ENCODE data around the gene PRKAB1. TPM values are rescaled to one million over a fixed set of nuclear protein-coding genes. Genes with fewer than 3 reads are reported as not detected.
"Not testable (repeated sequence)": the region's sequence is repeated elsewhere in the genome, so short reads cannot be mapped to it uniquely, and the experiment has no call there.

Gene PRKAB1
- total RNA-seq, 1 experiment from 2014 or later, result 37.3 TPM

GRCh38 chr12:119652665-119653064 lies 15.3 kb upstream of the PRKAB1 start:
- Histone ChIP-seq H3K36me3 (ENCODE audit: control insufficient read depth, insufficient read depth, low read length) (no peaks in the 10 kb centered on the region), H3K4me1 (no peaks in the 10 kb centered on the region), H3K9me3 (no peaks in the 10 kb centered on the region; the same call in 1 of the 2 replicates), H3K4me3 (ENCODE audit: low read depth, low read length) (no peak overlapping the region), H3K27me3 (replicated peaks; ENCODE audit: control insufficient read depth, insufficient read depth, low read length) (no peaks in the 10 kb centered on the region)
- DNase-seq, result no peak
- Mint-ChIP-seq H3K27ac (ENCODE audit: unreplicated experiment) (no peak overlapping the region), H3K9me3 (ENCODE audit: unreplicated experiment) (peaks cover 15% of the 10 kb centered on the region), H3K36me3 (ENCODE audit: insufficient read depth, unreplicated experiment) (no peaks in the 10 kb centered on the region), H3K27me3 (ENCODE audit: insufficient read depth, unreplicated experiment) (no peaks in the 10 kb centered on the region), H3K4me1 (ENCODE audit: low read depth, unreplicated experiment) (no peaks in the 10 kb centered on the region), H3K4me3 (ENCODE audit: unreplicated experiment) (no peak overlapping the region)
- CTCF ChIA-PET, result no interaction called here
- POLR2A ChIA-PET, result no interaction called here
- intact Hi-C loops (cut with micrococcal nuclease; ENCODE audit: unreplicated experiment), result no loop called here
- no TSS peak for BruUV-seq (replicated peaks)
- no peak for TF ChIP-seq CTCF (IDR thresholded peaks at IDR 0.05; ENCODE audit: insufficient read depth in 1 of 2, low read depth in 1 of 2, low read length in 1 of 2, severe bottlenecking in 1 of 2, unreplicated experiment in 1 of 2)

GRCh38 chr12:119657001-119657400 lies 10.9 kb upstream of the PRKAB1 start:
- H3K4me3 ChIP-seq (ENCODE audit: low read depth, low read length); H3K36me3 Mint-ChIP-seq (ENCODE audit: insufficient read depth, unreplicated experiment); CTCF ChIA-PET; H3K27me3 Mint-ChIP-seq (ENCODE audit: insufficient read depth, unreplicated experiment); DNase-seq; H3K36me3 ChIP-seq (ENCODE audit: control insufficient read depth, insufficient read depth, low read length); H3K4me3 Mint-ChIP-seq (ENCODE audit: unreplicated experiment); H3K27ac Mint-ChIP-seq (ENCODE audit: unreplicated experiment); H3K4me1 ChIP-seq; BruUV-seq (replicated peaks); POLR2A ChIA-PET; H3K27me3 ChIP-seq (replicated peaks; ENCODE audit: control insufficient read depth, insufficient read depth, low read length); H3K4me1 Mint-ChIP-seq (ENCODE audit: low read depth, unreplicated experiment); H3K9me3 ChIP-seq: not testable (repeated sequence)
- H3K9me3 Mint-ChIP-seq (ENCODE audit: unreplicated experiment), result peaks cover 15% of the 10 kb centered on the region
- intact Hi-C loops (cut with micrococcal nuclease; ENCODE audit: unreplicated experiment), result loop anchor here (5.0 kb wide), 1 partner anchor 245 kb away; no protein-coding TSS in a partner anchor

GRCh38 chr12:119658166-119658565 lies 9.8 kb upstream of the PRKAB1 start:
- H3K4me3 Mint-ChIP-seq (ENCODE audit: unreplicated experiment); BruUV-seq (replicated peaks); H3K4me1 Mint-ChIP-seq (ENCODE audit: low read depth, unreplicated experiment); H3K36me3 ChIP-seq (ENCODE audit: control insufficient read depth, insufficient read depth, low read length); POLR2A ChIA-PET; H3K27me3 ChIP-seq (replicated peaks; ENCODE audit: control insufficient read depth, insufficient read depth, low read length); H3K4me3 ChIP-seq (ENCODE audit: low read depth, low read length); H3K27ac Mint-ChIP-seq (ENCODE audit: unreplicated experiment); H3K9me3 ChIP-seq; H3K27me3 Mint-ChIP-seq (ENCODE audit: insufficient read depth, unreplicated experiment); H3K36me3 Mint-ChIP-seq (ENCODE audit: insufficient read depth, unreplicated experiment); H3K4me1 ChIP-seq: not testable (repeated sequence)
- peak in 1 of 2 experiments; percentile 17 for DNase-seq
- intact Hi-C loops (cut with micrococcal nuclease; ENCODE audit: unreplicated experiment), result loop anchor here (1.0 to 5.0 kb wide), 2 partner anchors 123 to 244 kb away; no protein-coding TSS in a partner anchor
- H3K9me3 Mint-ChIP-seq (ENCODE audit: unreplicated experiment), result peaks cover 10% of the 10 kb centered on the region
- CTCF ChIA-PET, result interaction anchor here (0.7 to 1.4 kb wide), 4 partner anchors 9 to 122 kb away, joined by 4 to 16 read pairs (median 8); partner anchors contain the start of gene PRKAB1
- TF ChIP-seq CTCF (IDR thresholded peaks at IDR 0.05; ENCODE audit: insufficient read depth in 1 of 2, low read depth in 1 of 2, low read length in 1 of 2, severe bottlenecking in 1 of 2, unreplicated experiment in 1 of 2), result peak in 1 of 2 experiments; percentile 12
